ENCODE results near the gene KDM5B.

DNA sequence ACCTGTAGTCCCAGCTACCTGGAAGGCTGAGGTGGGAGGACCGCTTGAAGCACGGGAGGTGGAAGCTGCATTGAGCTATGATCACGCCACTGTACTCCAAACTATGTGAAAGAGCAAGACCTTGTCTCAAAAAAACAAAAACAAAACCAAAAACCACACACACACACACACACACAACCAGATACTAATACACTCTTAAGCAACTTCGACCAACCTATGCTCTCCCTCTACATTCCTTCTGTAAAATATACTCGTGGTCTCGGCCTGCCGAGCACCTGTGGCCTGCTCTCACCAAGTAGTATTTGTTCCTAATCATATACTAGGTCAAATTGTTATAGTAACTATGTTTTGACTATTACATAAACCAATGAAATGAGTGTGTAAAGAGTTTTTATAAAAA lies 84.5 kb downstream of the KDM5B start:
- no peak for TF ChIP-seq REST (IDR thresholded peaks at IDR 0.05; ENCODE audit: insufficient read depth in 1 of 2, low read depth in 2 of 2, low read length in 1 of 2)
- TF ChIP-seq, protein P1, sequence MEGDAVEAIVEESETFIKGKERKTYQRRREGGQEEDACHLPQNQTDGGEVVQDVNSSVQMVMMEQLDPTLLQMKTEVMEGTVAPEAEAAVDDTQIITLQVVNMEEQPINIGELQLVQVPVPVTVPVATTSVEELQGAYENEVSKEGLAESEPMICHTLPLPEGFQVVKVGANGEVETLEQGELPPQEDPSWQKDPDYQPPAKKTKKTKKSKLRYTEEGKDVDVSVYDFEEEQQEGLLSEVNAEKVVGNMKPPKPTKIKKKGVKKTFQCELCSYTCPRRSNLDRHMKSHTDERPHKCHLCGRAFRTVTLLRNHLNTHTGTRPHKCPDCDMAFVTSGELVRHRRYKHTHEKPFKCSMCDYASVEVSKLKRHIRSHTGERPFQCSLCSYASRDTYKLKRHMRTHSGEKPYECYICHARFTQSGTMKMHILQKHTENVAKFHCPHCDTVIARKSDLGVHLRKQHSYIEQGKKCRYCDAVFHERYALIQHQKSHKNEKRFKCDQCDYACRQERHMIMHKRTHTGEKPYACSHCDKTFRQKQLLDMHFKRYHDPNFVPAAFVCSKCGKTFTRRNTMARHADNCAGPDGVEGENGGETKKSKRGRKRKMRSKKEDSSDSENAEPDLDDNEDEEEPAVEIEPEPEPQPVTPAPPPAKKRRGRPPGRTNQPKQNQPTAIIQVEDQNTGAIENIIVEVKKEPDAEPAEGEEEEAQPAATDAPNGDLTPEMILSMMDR (IDR thresholded peaks at IDR 0.05), result no peak

Data from Panc1 (cell line).